AG04450 (cell line): ENCODE measurements around the gene TMEM248. TPM values are rescaled to one million over a fixed set of nuclear protein-coding genes. Genes with fewer than 3 reads are reported as not detected.
"Not testable (repeated sequence)": the region's sequence is repeated elsewhere in the genome, so short reads cannot be mapped to it uniquely, and the experiment has no call there.

ENCODE experiments used
- CTCF ChIA-PET: fragments of 300-600, 350-600 bp; formaldehyde crosslinking; extraction: SDS; loops from one replicate; lab custom pipeline; 2022; ENCODE audit warnings: antibody characterized with exemption, inconsistent platforms; lab: Charles Lee
- POLR2A ChIA-PET: fragments of 350-600 bp; formaldehyde crosslinking; extraction: SDS; loops from one replicate; lab custom pipeline; 2021; ENCODE audit warnings: antibody characterized with exemption, inconsistent platforms; lab: Yijun Ruan, JAX
- DNase-seq: peaks from one replicate; pipeline ENCODE4 v3.0.0-alpha.2; 2011; ENCODE audit warnings: low read depth, low spot score
- H3K27ac ChIP-seq: one replicate; pipeline ENCODE4 v1.5.1; 2012; ENCODE audit warnings: low read depth, low read length, control low read depth
- H3K27me3 ChIP-seq: one replicate; pipeline ENCODE4 v1.6.0; 2012; ENCODE audit warnings: low read length; ENCODE audit not compliant: control insufficient read depth, insufficient read depth
- H3K4me3 ChIP-seq: 2 replicates; pipeline ENCODE4 v1.5.1; 2011; ENCODE audit warnings: mild to moderate bottlenecking, low read depth, low read length, control low read depth
- H3K9me3 ChIP-seq: 2 replicates; pipeline ENCODE4 v1.5.1; 2012; ENCODE audit warnings: low read length; ENCODE audit not compliant: control insufficient read depth, insufficient read depth
- CTCF ChIP-seq: IDR thresholded peaks from 2 replicates; pipeline ENCODE4 v1.5.1; 2011; ENCODE audit warnings: low read depth, low read length, control low read depth, inconsistent platforms
- polyA plus RNA-seq: library from polyadenylated mRNA; depleted of rRNA; stranded (reverse); fragments of >200 nt; gene quantifications from 2 replicates; pipeline ENCODE4 v1.2.3, GENCODE V29; 2011

The TMEM248 gene
- polyA plus RNA-seq, 1 experiment, result 145 TPM

DNA sequence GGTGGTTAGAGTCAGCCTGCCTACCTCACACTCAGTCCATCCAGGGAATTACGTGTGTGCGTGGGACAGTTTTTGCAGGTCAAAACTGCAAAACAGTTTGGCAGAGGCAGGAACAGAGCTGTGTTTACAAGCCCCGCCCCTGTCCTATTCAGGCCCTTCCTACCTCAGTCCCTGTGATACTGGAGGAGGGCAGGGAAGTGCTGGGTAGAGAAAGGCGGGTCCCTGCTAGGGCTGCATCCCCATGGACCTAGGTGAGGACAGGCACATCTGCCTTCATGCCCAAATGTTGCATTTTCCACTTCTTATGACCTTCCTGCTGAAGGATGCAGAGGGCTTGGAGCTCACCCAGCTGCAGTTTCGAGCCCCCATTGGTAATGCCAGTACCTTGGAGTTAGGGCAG lies 49.3 kb downstream of the TMEM248 start:
- TF ChIP-seq CTCF, result no peak
- Histone ChIP-seq H3K4me3 (no peak overlapping the region), H3K9me3 (no peaks in the 10 kb centered on the region; the same call in 1 of the 2 replicates), H3K27me3 (no peaks in the 10 kb centered on the region), H3K27ac (no peak overlapping the region)
- DNase-seq, result no peak
- CTCF ChIA-PET, result no interaction called here
- POLR2A ChIA-PET, result no interaction called here

DNA sequence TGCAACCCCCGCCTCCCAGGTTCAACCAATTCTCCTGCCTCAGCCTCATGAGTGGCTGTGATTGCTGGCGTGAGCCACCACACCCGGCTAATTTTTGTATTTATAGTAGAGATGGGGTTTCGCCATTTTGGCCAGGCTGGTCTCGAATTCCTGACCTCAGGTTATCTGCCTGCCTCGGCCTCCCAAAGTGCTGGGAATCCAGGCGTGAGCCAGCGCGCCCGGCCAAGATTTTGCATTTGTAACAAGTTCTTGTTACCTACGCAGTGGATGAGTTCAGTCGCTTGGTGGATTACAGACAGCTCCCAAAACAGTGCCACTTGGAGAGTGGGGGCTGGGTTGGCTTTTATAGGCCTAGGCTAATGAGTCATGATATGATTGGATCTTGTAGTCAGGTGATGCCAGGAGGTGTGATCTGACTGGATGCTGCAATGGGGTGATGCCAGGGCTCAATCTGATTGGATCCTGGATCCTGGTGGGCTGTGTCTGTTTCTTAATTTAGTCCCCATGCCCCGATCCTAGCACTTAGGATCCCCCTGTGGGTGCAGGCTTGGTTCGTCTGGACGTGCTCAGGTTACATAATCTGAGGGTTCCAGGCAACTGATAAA lies 54.1 kb downstream of the TMEM248 start:
- Histone ChIP-seq H3K27me3 (no peaks in the 10 kb centered on the region), H3K27ac (no peak overlapping the region), H3K9me3 (peaks cover 2% of the 10 kb centered on the region), H3K4me3 (no peak overlapping the region)
- DNase-seq, result no peak
- CTCF ChIA-PET, result no interaction called here
- POLR2A ChIA-PET, result no interaction called here
- no peak for TF ChIP-seq CTCF

- DNase-seq, H3K27me3 ChIP-seq, H3K9me3 ChIP-seq, H3K27ac ChIP-seq, CTCF ChIA-PET, POLR2A ChIA-PET, H3K4me3 ChIP-seq: not testable (repeated sequence)
Measured at GRCh38 chr7:66978312-66978711, 57.3 kb downstream of the TMEM248 start.

DNA sequence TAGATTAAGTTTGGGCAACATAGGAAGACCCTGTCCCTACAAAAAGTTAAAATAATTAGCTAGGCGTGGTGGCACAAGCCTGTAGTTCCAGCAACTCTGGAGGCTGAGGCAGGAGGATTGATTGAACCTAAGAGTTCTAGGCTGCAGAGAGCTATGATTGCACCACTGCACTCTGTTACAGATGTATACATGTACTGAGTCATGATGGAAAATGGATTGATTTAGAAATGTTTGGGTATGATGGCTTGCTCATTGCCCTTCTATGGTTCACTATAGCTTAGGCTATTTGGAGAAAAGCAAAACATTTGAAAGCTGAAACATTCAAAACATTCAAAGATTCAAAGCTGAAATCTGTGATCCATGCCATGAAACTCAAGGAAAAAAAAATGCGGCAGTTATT lies 58.0 kb downstream of the TMEM248 start:
- H3K27me3 ChIP-seq, H3K4me3 ChIP-seq, H3K9me3 ChIP-seq: not testable (repeated sequence)
- POLR2A ChIA-PET, result interaction anchor here (0.8 kb wide), 2 partner anchors 16 to 17 kb away, joined by 3 to 5 read pairs; partner anchors contain the start of genes SBDS and TYW1
- H3K27ac ChIP-seq, result peak overlapping the region; percentile 80
- CTCF ChIA-PET, result interaction anchor here (0.6 kb wide), 1 partner anchor 948 kb away, joined by 8 read pairs; no protein-coding TSS in a partner anchor
- DNase-seq, result peak; percentile 43

DNA sequence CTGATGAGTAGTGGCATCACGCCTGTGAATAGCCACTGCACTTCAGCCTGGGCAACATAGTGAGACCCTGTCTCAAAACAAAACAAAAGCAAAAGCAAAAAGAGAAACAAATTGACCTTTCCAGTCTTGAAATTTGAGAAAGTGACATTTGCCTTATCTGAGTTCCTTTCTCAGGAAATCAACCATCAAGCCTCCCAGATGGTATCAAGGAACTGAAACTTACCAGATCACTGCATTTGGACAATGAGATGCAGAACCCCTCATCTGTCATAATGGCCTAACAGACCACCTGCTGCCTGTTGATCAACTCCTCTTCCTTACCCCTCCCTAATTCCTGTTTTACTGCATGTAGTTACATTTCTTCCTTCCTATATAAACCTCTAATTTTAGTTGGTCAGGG lies 59.3 kb downstream of the TMEM248 start:
- POLR2A ChIA-PET, H3K27ac ChIP-seq, H3K9me3 ChIP-seq, H3K4me3 ChIP-seq, H3K27me3 ChIP-seq, DNase-seq, CTCF ChIA-PET: not testable (repeated sequence)

- H3K4me3 ChIP-seq, CTCF ChIA-PET, H3K27ac ChIP-seq, DNase-seq, H3K27me3 ChIP-seq, H3K9me3 ChIP-seq, POLR2A ChIA-PET: not testable (repeated sequence)
Measured at GRCh38 chr7:66989552-66989951, 68.5 kb downstream of the TMEM248 start.

DNA sequence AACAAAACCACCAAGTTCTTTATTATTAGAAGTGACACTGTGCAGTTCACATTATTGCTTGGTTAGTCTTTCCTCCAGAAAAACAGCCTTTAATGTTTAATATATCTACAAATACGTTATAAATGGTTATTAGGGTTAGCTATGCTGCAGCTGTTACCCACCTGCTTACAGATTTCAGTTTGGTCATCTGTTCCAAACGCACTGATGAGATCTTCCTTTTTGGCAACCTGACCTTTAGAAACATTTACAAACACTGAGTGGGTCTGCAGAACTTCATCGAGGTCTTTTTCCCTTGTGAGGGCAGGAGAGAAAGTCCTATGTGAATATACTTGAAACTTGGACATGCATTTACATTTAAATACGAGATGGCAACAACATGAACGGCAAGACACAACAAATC lies 73.0 kb downstream of the TMEM248 start:
- peak overlapping the region; percentile 97 for H3K27ac ChIP-seq
- H3K27me3 ChIP-seq, DNase-seq, CTCF ChIA-PET, POLR2A ChIA-PET, H3K9me3 ChIP-seq: not testable (repeated sequence)
- H3K4me3 ChIP-seq, result peak overlapping the region; percentile 70
